Heart left ventricle (tissue), 13 donors: ENCODE results near the gene KIF12.

ENCODE experiments used
- CTCF ChIP-seq, 12 donors: fragments of 200-600 bp; sonication (generic) in 4 of 12; IDR thresholded peaks; one replicate each; pipeline versions ENCODE4 v1.5.0 to v1.8.0; 2018 to 2022; ENCODE audit warnings: antibody characterized with exemption in 12 of 12, mild to moderate bottlenecking in 5 of 12
- POLR2A ChIP-seq, 2 donors: fragments of 450-650 bp; IDR thresholded peaks; one replicate each; pipeline ENCODE4 v1.6.1; 2017; ENCODE audit warnings: antibody characterized with exemption in 2 of 2, mild to moderate bottlenecking in 2 of 2, moderate library complexity in 2 of 2
- donor health status: ischemic (EF 13 %, LVEDD 7.1; RV severe dilation, severe dysfunction).
- donor health status: DM: no; HTN: yes; CAD: no.
- donor health status: DM: no; HTN: no; CAD: no.
- donor health status: ischemic (EF 25% LVEDD 6.9; RV normal size, moderate dysfunction).
- donor health status: ischemic (EF 25% LVEDD 5.7; RV mildly dilated, moderate dysfunction).
- donor health status: ischemic (EF 35%, LVEDD 5.7; RV mildly dilated, moderate dysfunction).
- donor health status: nonischemic (EF 11% LVEDD 7.7; RV severe dilation, severe dysfunction).
- donor health status: DM: yes; HTN: yes; CAD: no.
- donor health status: PGD.
- donor health status: ischemic (EF 29% LVEDD 5.4; RV normal size, mild dysfunction).
- donor health status: nonischemic (EF 23%, LVEDD 6.1; RV moderate dilation, normal function).

DNA sequence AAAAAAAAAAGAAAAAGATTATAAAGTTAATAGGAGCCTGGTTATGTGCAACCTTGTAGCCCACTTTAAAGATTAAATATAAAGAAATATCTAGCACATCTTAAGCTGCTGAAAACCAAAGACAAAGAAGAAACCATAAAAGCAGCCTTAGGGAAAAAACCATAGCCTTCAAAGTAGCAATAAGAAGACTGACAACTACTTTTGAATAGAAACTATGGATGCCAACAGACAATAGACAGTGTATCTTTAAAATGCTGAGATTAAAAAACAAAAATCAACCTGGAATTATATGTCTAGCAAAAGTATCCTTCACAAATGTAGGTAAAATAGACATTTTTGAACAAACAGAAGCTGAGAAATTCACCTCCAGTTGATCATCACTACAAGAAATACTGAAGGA lies 3.4 kb upstream of the KIF12 start:
- TF ChIP-seq POLR2A (IDR thresholded peaks at IDR 0.05): no peak
- no peak for TF ChIP-seq CTCF (IDR thresholded peaks at IDR 0.05)
